Loucy (cell line): ENCODE data around the gene DNAH11.

ENCODE experiments used
- H2AFZ ChIP-seq: fragments of 200-600 bp; sonication (generic); 2 replicates; pipeline ENCODE4 v1.6.0; 2016; ENCODE audit warnings: antibody characterized with exemption, mild to moderate bottlenecking, low read length, moderate library complexity
- H3F3A ChIP-seq: fragments of 200-600 bp; 2 replicates; pipeline ENCODE4 v1.6.0; 2016; ENCODE audit warnings: antibody characterized with exemption, low read depth, mild to moderate bottlenecking
- H3K27me3 ChIP-seq: fragments of 200-600 bp; sonication (generic); 2 replicates; pipeline ENCODE4 v1.6.1; 2014; ENCODE audit warnings: low read length, mild to moderate bottlenecking; ENCODE audit not compliant: insufficient read depth, poor library complexity, severe bottlenecking
- H3K36me3 ChIP-seq: fragments of 200-600 bp; sonication (generic); 2 replicates; pipeline ENCODE4 v1.6.1; 2016; ENCODE audit warnings: low read length; ENCODE audit not compliant: insufficient read depth
- H3K4me1 ChIP-seq: fragments of 200-600 bp; sonication (generic); 2 replicates; pipeline ENCODE4 v1.5.1; 2014; ENCODE audit warnings: low read length, mild to moderate bottlenecking; ENCODE audit not compliant: insufficient read depth, poor library complexity, severe bottlenecking
- H3K4me2 ChIP-seq: fragments of 200-600 bp; sonication (generic); 2 replicates; pipeline ENCODE4 v1.6.0; 2014; ENCODE audit warnings: antibody characterized with exemption, low read length, low read depth, mild to moderate bottlenecking; ENCODE audit not compliant: poor library complexity, severe bottlenecking
- H3K4me3 ChIP-seq: fragments of 200-600 bp; sonication (generic); 2 replicates; pipeline ENCODE4 v1.5.1; 2014; ENCODE audit warnings: low read length, mild to moderate bottlenecking, mixed read lengths; ENCODE audit not compliant: poor library complexity, severe bottlenecking
- H3K79me2 ChIP-seq: fragments of 200-600 bp; sonication (generic); 2 replicates; pipeline ENCODE4 v1.6.1; 2014; ENCODE audit warnings: low read length; ENCODE audit not compliant: insufficient read depth
- H3K9ac ChIP-seq: fragments of 200-600 bp; sonication (generic); 2 replicates; pipeline ENCODE4 v1.6.0; 2014; ENCODE audit warnings: mild to moderate bottlenecking, low read depth, low read length, moderate library complexity; ENCODE audit not compliant: poor library complexity, severe bottlenecking
- H3K9me2 ChIP-seq: fragments of 200-600 bp; sonication (generic); replicated peaks from 2 replicates; pipeline ENCODE4 v1.6.1; 2016; ENCODE audit warnings: low read depth, low read length, mixed read lengths
- H3K9me3 ChIP-seq: fragments of 200-600 bp; sonication (generic); 2 replicates; pipeline ENCODE4 v1.6.1; 2014; ENCODE audit warnings: mild to moderate bottlenecking, antibody characterized with exemption, low read length, low read depth; ENCODE audit not compliant: insufficient read depth
- H4K20me1 ChIP-seq: fragments of 200-600 bp; sonication (generic); 2 replicates; pipeline ENCODE4 v1.6.0; 2014; ENCODE audit warnings: antibody characterized with exemption, low read length, mild to moderate bottlenecking; ENCODE audit not compliant: insufficient read depth, poor library complexity, severe bottlenecking
- CTCF ChIP-seq: fragments of 200-600 bp; sonication (generic); conservative IDR thresholded peaks from 2 replicates; pipeline ENCODE4 v1.5.1; 2014; ENCODE audit warnings: mild to moderate bottlenecking, antibody characterized with exemption, low read length
- EZH2phosphoT487 ChIP-seq: fragments of 200-600 bp; IDR thresholded peaks from 2 replicates; pipeline ENCODE4 v1.6.1; 2018; ENCODE audit warnings: antibody characterized with exemption, mild to moderate bottlenecking, moderate library complexity, borderline replicate concordance

DNAH11 gene

GRCh38 chr7:21763818-21764217, 221.0 kb downstream of the DNAH11 start:
- Histone ChIP-seq H3K27me3 (no peaks in the 10 kb centered on the region), H3K9ac (no peak overlapping the region), H3K9me3 (no peaks in the 10 kb centered on the region), H2AFZ (no peak overlapping the region), H3K9me2 (no peaks in the 10 kb centered on the region), H3F3A (no peaks in the 10 kb centered on the region), H4K20me1 (no peaks in the 10 kb centered on the region), H3K4me2 (no peak overlapping the region), H3K4me1 (peaks cover 9% of the 10 kb centered on the region), H3K4me3 (no peak overlapping the region), H3K79me2 (no peaks in the 10 kb centered on the region), H3K36me3 (no peaks in the 10 kb centered on the region)
- TF ChIP-seq EZH2phosphoT487 (no peak), CTCF (no peak)

GRCh38 chr7:21766218-21766617, 223.4 kb downstream of the DNAH11 start:
- Histone ChIP-seq H4K20me1 (no peaks in the 10 kb centered on the region), H3K9me2 (no peaks in the 10 kb centered on the region), H3K4me2 (no peak overlapping the region), H2AFZ (peak overlapping the region; percentile 72), H3F3A (no peaks in the 10 kb centered on the region), H3K79me2 (no peaks in the 10 kb centered on the region), H3K9ac (no peak overlapping the region), H3K36me3 (no peaks in the 10 kb centered on the region), H3K4me1 (peaks cover 9% of the 10 kb centered on the region), H3K27me3 (no peaks in the 10 kb centered on the region), H3K4me3 (no peak overlapping the region), H3K9me3 (no peaks in the 10 kb centered on the region)
- TF ChIP-seq CTCF = no peak
- TF ChIP-seq EZH2phosphoT487 = no peak

- peaks cover 9% of the 10 kb centered on the region for H3K4me1 ChIP-seq
- no peaks in the 10 kb centered on the region for H4K20me1 ChIP-seq
- H3K79me2 ChIP-seq = no peaks in the 10 kb centered on the region
- H3K9me2 ChIP-seq = no peaks in the 10 kb centered on the region
- H3F3A ChIP-seq = no peaks in the 10 kb centered on the region
- no peaks in the 10 kb centered on the region for H3K36me3 ChIP-seq
- H2AFZ ChIP-seq = peak overlapping the region; percentile 72
- no peak overlapping the region for H3K9ac ChIP-seq
- H3K4me2 ChIP-seq = peak overlapping the region; percentile 10
- no peak overlapping the region for H3K4me3 ChIP-seq
- no peaks in the 10 kb centered on the region for H3K9me3 ChIP-seq
- TF ChIP-seq EZH2phosphoT487 = no peak
- TF ChIP-seq CTCF = peak; percentile 95
- H3K27me3 ChIP-seq = no peaks in the 10 kb centered on the region
Observed at GRCh38 chr7:21767300-21767900, 224.6 kb downstream of the DNAH11 start.
